Effector CD8-positive, alpha-beta T cell (primary cell): Measurements from ENCODE around the gene ADGRG6.
"Not testable (repeated sequence)": the region's sequence is repeated elsewhere in the genome, so short reads cannot be mapped to it uniquely, and the experiment has no call there.

Experiments
- DNase-seq: peaks from one replicate; lab custom pipeline; 2025; lab: John Stamatoyannopoulos, UW

The ADGRG6 gene

DNA sequence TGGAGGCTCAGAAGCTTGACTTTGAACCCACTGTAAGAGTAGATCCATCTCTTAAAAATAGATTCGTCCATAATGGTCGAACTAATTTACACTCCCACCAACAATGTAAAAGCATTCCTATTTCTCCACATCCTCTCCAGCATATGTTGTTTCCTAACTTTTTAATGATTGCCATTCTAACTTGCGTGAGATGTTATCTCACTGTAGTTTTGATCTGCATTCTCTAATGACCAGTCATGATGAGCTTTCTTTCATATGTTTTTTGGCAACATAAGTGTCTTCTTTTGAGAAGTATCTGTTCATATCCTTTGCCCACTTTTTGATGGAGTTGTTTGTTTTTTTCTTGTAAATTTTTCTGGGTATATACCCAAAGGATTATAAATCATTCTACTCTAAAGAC is 44.4 kb downstream of the ADGRG6 start:
- DNase-seq, result not testable (repeated sequence)

DNA sequence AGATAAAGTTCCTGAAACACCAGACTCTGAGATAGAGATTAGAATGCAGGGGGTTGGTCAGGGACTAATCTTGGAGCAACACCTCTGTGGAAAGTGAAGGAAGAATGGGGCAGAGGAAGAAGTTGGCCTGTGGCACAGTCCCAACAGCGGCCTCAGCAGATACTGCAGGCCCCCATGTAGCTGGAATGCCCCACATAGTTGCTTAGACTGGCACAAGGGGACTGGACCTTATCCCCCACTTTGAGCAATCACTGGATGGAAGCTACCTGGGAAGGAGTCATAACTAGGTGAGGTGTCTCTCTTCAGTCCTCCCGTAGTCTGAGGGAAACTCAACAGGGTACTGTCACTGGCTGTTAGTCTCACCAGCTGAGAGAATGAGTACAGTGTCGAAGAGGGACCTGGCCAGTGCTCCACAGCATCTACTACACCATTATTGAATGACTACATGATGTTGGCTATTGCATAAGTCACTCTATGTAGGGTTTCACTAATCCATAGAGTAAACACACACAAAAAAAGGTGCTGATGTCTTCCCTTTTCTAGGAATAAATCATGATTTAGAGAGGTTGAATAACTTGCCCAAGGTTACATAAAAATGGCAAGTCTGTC is 47.5 kb downstream of the ADGRG6 start:
- no peak for DNase-seq

DNA sequence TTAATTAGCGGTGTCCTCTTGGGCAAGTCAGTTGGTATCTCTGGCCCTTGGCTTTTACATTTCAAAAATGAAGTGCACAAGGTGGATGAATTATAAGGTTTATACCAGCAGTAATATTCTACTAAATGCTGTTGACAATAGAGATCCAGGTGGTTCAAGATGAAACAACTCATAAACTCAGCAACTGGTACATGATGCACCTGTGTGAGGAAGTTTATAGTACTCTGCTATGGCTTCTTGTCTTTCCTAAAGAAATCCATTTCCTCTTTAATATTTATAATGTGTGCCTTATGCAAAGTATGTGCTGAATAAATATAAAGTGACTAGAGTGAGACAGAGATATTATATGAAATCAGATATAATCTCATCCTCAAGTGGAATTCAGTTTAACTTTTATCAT is 48.5 kb downstream of the ADGRG6 start:
- no peak for DNase-seq

DNA sequence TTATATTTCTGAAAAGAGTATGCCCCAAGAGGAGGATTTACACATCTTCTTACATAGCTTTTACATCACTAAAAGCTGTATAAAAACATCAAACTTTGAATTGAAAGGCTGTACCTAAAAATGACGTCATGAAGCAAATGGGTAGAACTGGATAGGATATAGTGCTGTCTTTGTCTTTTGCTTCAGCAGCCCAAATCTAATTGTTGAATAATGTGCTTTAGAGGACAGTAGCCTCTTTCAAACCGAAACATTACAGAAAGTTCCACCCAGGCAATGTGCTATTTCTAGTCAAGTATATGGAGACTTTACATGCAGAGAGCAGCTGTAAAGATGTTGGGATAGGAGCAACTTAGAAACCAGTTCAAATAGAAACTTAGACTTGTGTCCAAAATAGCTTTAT is 51.9 kb downstream of the ADGRG6 start:
- DNase-seq, result no peak

DNA sequence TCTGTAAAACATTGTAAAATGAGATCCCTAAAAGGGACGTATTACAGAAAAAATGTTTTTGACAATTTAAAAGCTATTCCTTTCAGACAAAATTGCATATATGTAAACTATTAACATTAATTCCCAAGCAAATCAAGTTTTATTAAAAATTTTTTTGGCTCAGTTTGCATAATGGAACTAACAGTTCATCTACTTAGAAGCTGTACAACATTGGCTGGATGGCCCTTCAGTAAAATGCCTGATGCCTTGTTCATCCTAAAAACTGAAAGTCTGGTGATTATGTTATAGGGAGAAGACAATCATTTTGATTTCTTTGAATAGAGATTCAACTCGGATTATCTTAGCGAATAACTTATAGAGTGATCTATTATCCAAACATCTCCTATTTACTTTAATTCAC is 52.8 kb downstream of the ADGRG6 start:
- DNase-seq, result no peak

DNA sequence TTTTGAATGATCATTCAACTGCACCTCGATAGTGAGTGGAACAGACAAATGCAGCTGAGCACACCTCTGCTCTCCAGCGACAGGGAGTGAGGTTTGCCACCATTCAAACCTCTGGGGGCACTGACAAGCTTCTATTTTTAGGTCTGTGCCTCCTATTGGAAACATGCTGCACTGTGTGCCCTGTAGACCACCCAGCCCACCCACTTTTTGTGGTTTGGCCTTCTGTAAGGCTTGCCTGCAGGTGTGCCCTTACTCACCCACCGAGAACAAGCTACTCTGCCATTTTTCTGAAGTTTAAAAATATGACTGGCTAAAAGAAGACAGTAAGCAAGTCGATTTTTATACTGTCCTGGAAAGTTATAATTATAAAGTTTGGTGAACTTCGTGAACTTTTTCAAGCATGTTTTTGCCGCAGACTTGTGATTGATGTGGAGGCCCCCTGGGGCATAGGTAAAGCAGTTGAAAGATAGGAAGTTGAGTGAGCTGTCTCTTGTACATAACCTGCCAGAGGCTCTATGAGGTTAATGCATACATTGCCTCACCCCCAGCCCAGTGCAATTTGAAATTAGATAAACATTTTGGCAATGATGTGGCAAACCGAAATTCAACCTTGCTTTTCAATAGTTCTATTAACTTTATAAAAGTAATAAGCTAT is 53.8 kb downstream of the ADGRG6 start:
- DNase-seq, result no peak

DNA sequence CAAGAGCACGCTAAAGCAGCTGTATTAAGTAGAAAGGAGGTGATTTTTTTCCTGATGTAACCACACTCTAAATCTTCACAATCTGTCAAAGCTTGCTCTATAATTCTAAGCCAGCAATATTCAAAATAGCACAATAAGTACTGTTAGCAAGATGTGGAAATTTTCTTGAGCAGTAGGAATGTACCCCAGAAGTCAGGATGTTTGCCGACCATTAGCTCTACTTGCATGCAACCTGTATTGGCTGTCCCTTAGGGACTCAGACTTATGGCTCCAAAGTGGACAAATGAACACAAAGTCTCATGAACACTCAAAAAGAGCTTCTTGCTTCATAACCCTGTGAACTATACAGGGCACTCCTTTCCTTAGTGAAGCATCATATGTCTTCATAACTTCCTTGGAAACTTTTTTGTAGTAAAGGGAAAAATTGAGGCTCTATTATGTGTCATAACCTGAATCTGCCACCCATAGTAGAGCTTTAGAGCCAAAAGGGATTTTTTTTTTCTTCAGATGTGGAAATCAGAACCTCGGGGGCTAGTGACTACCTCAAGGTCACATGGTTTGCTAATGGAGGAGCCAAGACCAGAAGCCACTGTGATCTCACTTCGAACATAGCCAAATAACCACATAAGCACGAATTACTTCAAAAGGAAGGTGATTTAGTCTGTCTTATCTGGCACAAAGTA is 54.5 kb downstream of the ADGRG6 start:
- DNase-seq, result no peak

DNA sequence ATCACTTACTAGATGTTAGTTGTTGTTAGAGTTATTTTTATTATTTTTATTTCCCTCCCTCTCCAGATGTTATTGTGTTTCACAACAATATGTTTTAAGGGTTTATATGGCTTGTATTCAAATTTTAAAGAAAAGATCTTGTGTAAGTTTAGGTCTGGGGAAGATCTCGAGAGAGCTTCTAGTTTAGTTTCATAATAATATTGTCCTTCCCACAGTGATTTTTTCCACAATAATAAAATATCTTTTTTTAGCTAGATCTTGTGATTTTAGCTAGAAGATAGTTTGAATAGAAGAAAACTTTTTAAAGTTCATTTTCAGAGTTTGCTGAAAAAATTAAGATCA is 55.0 kb downstream of the ADGRG6 start:
- DNase-seq, result no peak

DNA sequence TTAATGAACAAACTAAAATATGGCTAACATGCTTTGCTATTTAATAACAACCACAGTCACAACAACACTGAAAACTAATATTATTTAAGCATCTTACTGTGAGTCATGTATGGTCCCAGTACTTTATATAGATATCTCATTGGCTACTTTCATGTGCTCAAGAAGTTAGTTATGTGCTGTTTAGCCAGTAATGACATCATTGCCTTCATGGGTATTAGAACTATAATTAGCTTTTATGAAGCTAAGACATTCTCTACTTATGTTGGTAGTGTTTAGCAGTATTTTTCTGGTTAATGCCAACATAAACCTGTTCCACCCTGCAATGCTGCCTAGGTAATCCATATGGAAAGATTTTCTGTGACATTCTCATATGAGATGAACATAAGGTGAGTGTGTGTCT is 56.1 kb downstream of the ADGRG6 start:
- no peak for DNase-seq

DNA sequence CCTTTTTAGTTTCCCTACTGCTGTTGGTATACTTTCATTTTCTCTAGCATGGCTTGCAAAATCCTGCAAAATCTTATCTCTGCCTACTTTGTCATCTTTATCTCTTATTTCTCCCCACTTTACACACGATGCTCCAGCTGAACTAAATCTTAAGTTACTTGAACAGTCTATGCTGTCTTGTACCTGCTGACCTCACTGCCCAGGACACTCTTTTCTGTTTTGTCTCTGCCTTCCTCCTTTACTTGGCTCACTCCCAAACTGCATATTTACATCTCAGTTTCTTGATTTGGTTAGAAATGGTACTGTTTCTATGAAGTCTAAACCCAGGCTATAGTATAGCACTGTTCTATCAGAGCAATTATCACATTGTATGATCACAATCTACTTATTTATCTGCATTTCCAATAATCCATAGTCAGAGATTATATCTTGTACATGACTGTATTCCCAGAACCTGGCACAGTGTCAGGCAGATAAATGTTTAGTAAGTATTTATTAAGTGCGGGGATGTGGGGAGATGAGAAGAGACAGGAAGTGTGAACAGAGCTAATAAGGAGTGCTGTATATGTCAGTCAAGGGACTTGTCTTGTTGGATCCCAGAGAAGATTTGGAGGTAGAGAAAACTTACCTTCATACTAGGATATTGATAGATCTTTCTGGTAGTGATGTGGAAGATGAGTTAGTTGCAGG is 57.6 kb downstream of the ADGRG6 start:
- no peak for DNase-seq

DNA sequence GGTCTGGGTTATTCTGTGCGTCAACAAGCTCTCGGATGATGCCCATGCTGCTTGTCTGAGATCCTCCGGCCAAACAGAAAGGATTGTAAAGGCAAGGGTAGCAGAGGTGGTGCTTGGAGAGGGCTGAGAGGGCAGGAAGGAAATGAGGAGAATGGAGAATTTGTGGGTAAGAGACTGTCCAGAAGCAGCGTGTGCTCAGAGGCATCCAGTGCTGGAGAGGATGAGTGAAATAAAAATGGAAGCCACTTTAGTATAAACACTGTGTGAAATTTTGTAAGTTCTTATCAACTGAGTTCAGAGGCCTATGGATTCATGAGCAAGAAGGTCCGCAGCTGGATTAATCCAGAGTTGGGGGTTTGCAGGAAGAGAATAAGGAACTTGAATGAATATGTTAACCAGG is 59.5 kb downstream of the ADGRG6 start:
- DNase-seq, result no peak

DNA sequence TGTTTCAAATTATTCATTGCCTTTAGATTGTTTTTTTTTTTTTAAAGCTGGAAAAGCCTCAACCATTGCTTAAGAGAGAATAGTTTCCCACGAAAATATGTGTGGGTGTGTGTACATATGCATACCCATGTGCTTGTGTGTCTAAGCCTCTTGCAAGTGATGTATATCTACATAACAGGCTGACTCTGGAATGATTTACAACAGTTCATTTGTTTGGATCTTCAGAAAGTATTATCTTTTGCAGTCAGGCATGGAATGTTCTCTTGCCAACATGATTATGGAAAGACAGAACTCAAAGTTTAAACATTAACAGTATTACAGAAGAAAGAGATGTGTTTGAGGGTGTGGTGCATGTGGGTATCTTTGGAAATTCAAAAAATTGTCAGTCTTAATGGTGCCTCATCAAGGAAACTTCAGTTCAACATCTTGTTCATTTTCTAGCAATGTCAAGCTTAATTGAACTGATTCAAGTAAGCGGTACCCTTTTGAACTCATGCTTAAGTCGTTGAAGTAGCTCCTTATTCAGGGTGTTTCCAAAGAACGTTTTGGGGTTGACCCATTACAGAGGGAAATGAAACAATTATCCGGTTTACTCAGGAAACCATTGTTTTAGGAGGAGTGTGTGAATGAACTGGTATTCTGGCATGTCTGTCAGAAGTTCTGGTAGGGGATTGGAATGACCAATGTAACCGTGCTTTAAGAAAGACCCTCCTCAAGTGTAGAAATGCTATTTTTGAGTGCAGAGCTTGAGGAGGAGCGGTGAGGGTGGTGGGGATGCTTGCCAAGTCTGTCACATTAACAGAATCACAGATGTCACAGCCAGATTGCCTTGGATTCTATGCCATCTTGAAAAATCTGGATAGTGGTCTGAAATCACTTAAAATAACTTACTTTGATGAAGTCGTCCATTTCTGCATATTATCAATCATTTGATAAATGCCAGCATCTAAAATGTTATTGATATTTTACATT is 60.3 kb downstream of the ADGRG6 start:
- no peak for DNase-seq

DNA sequence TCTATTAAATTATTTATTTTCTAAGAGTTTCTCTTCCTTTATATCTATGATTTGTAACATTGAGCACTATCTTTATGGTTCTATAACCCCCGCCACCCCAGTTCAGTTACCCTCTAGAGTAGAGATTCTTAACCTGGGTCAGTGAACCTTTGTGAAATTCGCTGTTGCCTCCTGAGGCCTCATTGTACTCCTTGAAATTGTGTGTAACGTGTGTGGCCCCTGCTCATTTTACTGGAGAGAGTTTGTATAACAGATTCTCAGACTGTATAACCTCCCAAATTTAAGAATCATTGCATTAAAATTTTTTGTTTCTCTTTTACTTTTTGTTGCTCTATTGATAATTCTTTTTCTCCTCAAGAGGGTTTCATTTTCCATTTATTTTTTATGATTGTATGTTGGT is 65.3 kb downstream of the ADGRG6 start:
- no peak for DNase-seq

DNA sequence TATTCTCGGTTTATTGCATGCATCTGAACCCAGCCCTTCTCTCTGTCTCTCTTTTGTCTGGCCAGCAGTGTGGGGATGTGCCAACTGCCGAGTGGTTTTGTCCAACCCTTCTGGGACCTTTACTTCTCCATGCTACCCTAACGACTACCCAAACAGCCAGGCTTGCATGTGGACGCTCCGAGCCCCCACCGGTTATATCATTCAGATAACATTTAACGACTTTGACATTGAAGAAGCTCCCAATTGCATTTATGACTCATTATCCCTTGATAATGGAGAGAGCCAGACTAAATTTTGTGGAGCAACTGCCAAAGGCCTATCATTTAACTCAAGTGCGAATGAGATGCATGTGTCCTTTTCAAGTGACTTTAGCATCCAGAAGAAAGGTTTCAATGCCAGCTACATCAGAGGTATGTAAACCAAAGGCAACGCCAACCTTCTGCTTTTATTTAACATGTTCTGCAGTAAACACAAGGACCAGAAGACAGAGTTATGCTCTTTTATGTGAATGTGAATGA is 65.8 kb downstream of the ADGRG6 start:
- DNase-seq, result no peak

DNA sequence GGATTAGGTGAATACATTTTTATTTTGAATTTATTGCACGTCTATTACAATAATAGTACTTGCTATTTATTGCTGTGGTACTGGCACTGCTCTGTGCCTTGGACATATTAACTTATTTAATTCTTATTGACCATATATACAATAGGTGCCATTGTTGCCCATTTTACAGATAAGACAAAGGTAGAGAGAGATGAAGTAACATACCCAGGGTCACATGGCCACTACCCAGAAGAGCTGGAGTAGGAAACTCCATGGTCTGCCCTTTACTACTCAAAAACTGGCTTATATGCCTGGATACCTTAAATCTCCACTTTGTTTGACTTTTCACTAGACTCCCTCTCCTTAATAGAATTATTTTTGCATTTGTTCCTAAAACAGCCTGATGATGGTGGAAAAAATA is 67.5 kb downstream of the ADGRG6 start:
- no peak for DNase-seq

DNA sequence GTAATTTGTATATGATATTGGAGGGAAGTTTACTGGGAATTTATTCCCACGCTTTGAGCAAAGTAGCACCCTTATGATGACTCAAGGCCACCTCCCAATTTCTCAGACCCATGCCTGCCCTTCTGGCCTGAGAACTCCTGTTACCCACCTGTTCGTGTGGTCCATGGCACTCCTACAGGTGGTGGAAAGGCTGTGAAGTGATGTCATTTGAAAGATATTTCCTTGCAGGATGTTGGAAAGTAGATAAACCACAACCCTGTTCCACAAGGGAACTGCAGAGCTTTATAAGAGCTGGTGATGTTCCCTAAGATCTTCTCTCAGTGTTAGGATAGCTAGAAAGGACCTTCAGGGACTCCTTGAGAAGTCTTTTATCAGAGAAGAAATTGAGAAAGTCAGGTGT is 70.5 kb downstream of the ADGRG6 start:
- no peak for DNase-seq

DNA sequence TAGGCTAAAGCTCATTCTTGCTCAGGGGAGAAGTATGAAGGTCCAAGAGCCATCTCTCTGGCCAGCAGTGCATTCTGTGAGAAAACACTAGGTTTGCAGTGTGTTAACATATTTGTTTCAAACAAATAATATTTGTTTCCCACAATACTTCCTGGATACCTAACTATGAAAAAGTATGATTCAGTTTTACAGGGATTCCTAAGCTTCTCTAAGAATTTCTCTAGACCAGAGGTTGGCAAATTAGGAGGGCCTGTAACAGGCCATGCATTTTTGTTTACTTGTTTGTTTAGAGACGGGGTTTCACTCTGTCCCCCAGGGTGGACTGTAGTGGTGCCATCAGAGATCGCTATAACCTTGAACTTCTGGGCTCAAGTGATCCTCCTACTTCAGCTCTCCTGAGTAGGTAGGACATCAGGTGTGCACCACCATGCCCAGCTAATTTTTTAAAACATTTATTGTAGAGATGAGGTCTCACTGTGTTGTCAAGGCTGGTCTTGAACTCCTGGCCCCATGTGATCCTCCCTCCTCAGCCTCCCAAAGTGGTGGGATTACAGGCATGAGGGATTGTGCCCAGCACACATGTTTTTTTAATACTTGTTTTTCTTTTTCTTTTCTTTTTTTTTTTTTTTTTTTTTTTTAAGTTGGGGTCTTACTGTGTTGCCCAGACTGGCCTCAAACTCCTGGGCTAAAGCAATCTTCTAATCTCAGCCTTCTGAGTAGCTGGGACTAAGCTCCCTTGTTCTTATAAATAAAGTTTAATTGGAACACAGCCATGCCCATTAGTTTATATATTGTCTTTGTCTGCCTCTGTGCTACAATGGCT is 71.7 kb downstream of the ADGRG6 start:
- DNase-seq, result no peak

DNA sequence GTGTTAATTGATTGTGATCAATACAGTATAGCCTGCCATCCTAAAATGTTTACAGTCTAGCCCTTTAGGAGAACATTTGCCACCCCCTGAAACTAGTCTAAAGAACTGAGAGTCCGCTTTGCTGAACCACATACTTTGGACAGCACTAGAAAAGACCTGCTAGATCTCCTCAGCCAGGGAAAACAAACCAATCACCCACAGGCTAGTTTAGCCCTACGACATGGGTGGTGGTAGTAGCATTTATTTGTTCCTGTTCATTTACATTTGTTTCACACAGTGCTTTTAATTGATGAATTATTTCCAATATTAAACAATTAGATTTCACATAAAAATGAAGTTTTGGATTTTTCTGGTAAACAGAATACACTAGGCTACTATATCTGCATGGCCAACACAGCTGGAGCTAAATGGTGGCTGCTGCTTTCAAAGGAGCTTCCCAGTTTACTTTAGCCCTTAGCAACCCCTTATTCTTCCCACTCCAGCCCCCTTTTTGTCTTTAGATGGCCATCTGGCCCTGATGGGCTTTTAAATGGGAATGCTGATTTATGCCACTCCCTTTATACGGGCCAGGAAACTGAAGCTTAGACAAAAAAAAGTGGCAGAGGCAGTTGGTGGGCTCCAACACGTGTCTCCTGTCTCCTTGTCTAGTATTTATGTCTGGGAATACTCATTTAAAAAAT is 72.4 kb downstream of the ADGRG6 start:
- no peak for DNase-seq

DNA sequence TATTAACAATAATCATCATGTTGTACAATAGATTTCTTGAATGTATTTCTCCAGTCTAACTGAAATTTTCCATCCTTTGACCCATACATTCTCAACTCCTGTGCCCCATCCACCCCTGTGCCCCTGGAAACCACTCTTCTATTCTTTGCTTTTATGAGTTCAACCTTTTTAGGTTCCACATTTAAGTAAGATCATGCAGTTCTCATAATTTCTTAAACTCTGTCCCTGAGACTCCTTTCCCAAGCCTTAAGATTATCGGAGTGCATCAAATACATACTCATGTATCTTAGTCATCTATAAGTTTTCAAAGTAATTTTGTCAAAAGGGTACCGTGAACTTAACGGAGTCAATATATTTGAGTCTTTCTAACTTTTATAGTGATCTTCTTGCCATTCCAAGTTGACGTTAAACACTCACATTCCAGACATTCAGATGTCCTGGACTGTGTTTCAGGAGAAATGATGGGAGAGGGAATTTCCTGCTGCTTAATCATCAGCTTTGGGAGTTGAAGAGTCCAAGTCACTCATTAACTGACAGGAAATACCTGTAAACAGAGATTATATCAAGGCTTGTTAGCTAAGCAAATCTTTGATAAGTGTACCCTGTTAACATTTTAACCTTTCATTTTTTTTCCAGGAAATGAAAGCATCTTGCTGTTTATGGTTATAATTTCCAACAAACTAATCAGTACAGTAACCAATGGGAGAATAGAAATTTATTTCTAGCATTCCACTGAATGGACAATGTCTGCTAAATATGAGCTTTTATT is 73.3 kb downstream of the ADGRG6 start:
- DNase-seq, result no peak
